Astrocyte of the spinal cord (primary cell): ENCODE data around the gene CSF1R.

Experiments
- DNase-seq: peaks from one replicate; pipeline ENCODE4 v3.0.0; 2011; ENCODE audit warnings: low read depth, low spot score
- H3K4me3 ChIP-seq: 2 replicates; pipeline ENCODE4 v1.5.1; 2011; ENCODE audit warnings: low read depth, mild to moderate bottlenecking, low read length, moderate library complexity
- in situ Hi-C: cut with HindIII; loops from 2 replicates; pipeline ENCODE4 v1.10.0; 2017; ENCODE audit warnings: low sequenced_read_pairs
- TF ChIP-seq, protein P1 (sequence below): IDR thresholded peaks from 2 replicates; pipeline ENCODE4 v1.5.1; 2012; ENCODE audit warnings: low read depth, mild to moderate bottlenecking, low read length, inconsistent platforms

Gene CSF1R

DNA sequence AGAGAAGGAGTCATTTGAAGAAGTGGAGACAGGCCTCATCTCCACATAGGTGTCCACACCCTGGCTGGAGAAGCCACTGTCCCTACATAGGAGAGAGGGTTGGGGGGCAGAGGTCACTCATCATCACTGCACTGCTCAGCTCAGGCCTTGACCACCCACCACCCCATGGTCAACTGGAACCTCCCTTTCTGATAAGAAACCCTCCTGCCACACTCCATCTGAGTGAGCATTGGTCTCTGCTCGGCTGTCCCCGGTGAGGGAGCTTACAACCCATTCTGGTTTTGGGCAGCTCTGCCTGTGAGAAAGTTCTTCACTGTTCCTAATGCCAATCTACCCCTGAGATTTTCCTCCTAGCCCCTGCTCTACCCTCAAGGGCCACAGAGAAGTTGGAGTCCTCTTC is 28.8 kb downstream of the CSF1R start:
- in situ Hi-C loops: no loop called here
- DNase-seq: no peak
- TF ChIP-seq, protein P1, sequence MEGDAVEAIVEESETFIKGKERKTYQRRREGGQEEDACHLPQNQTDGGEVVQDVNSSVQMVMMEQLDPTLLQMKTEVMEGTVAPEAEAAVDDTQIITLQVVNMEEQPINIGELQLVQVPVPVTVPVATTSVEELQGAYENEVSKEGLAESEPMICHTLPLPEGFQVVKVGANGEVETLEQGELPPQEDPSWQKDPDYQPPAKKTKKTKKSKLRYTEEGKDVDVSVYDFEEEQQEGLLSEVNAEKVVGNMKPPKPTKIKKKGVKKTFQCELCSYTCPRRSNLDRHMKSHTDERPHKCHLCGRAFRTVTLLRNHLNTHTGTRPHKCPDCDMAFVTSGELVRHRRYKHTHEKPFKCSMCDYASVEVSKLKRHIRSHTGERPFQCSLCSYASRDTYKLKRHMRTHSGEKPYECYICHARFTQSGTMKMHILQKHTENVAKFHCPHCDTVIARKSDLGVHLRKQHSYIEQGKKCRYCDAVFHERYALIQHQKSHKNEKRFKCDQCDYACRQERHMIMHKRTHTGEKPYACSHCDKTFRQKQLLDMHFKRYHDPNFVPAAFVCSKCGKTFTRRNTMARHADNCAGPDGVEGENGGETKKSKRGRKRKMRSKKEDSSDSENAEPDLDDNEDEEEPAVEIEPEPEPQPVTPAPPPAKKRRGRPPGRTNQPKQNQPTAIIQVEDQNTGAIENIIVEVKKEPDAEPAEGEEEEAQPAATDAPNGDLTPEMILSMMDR: no peak
- H3K4me3 ChIP-seq: no peak overlapping the region

DNA sequence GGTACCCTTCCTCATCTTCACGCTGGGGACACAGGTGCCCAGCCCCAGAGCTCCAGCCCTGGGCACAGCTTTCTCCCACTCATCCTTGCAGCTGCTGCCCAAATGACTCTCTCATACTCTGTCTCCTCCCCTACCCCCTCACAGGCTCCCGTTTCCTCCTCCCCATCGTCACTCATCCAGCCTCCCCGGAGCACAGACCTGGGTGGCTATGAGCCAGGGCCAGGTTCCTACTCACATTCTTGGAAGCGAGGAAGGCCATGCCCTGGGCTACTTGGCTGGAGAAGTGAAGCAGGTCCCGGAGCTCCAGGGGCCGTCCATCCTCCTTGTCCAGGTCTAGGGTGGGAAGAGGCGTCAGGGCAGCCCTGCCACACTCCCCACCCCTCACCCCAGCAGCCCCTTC is 29.3 kb downstream of the CSF1R start:
- TF ChIP-seq, protein P1: no peak
- no peak for DNase-seq
- in situ Hi-C loops: no loop called here
- H3K4me3 ChIP-seq: no peak overlapping the region

DNA sequence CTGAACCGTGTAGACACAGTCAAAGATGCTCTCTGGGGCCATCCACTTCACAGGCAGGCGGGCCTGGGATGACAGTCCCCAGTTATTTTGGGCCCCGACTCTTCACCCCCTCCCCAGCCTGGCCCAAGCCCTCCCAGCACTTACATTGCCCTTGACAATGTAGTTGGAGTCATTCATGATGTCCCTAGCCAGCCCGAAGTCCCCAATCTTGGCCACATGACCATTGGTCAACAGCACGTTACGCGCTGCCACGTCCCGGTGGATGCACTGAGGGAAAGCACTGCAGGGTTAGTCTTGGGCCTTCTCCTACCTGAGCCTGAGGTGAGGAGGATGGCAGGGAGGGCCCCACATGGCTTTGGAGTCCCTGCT is 30.3 kb downstream of the CSF1R start:
- H3K4me3 ChIP-seq: no peak overlapping the region
- DNase-seq: no peak
- TF ChIP-seq, protein P1: no peak
- in situ Hi-C loops: no loop called here

DNA sequence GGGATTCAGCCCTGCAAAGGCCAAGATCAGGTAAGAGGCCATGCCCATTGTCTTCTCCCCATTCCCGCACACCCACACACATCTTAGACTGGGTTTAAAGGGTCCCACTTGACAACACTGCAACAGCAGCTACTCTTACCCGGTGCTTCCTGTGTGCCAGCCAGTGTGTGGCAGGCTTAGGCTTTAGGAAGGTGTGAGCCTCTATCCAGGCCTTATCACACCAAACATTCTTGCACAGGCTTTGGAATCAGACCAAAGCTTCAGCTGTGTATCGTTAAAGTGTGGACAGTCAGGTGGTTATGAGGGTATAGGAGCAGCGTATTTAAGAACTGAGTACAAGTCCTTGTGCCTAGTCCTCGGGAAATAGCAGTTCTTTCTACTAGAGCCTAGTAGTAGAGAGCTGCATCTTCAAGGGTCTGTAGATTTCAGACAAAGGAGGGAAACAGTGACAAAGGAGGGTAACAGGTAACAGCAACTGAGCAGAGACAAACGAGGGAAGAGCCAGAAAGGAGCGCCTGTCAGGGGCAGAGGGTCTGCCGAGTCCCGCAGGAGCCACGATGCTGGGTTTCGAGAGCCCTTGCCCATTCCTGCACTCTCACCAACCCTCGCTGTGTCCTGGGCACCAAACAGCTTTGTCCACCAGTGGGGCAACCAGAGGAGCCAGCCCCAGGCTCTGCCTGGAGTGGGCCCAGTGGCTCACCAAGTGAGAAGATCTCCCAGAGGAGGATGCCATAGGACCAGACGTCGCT is 30.9 kb downstream of the CSF1R start:
- DNase-seq: no peak
- in situ Hi-C loops: no loop called here
- TF ChIP-seq, protein P1: no peak
- H3K4me3 ChIP-seq: no peak overlapping the region

DNA sequence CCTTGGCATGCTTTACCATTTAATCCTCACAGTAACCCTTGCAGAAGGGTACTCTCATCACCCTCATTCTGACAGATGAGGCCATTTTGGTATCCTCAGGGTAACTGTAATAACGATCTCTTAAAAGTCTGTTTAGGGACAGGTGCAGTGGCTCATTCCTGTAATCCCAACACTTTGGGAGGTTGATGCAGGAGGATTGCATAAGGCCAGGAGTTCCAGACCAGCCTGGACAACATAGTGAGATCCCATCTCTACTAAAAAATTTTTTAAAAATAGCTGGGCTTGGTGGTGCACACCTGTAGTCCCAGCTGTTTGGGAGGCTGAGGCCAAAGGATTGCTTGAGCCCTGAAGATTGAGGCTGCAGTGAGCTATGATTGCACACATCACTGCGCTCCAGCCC is 31.8 kb downstream of the CSF1R start:
- no peak for DNase-seq
- TF ChIP-seq, protein P1: no peak
- in situ Hi-C loops: no loop called here
- no peak overlapping the region for H3K4me3 ChIP-seq

DNA sequence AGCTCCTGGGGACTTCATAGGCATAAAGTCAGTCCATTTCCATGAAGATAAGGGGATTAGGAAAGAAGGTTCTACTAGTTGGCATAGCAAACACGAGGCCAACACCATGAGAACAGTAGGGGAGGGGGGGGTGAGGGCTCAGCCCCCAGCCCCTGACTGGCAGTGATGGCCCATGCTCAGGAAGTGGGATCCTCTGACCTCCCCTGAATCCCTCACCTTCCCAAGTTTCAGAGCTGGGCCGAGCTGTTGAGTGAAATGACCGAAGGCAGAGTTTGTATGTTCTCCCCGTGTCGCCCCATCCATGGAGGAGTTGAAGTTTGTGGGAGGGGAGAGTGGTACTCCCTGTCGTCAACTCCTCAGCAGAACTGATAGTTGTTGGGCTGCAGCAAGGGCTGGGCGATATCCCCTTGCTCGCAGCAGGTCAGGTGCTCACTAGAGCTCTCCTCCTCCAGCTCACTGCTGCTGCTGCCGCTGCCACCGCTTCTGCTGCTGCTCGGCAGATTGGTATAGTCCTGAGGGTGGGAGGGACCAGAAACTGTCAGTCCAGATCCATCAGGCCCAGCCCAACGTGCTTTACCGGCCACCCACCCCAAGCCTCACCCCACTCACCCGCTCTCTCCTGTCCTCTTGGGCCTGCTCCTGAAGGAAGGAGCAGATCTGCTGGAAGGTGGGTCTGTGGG is 32.5 kb downstream of the CSF1R start:
- DNase-seq: no peak
- TF ChIP-seq, protein P1: no peak
- no peak overlapping the region for H3K4me3 ChIP-seq
- in situ Hi-C loops: no loop called here
